GM21576 (cell line): ENCODE data around the gene TIFAB.

ENCODE experiments used
- ATAC-seq: cut with Tn5 transposase; IDR thresholded peaks from one replicate; pipeline ENCODE4 v1.9.1; 2021; ENCODE audit warnings: mild to moderate bottlenecking, moderate library complexity; ENCODE audit not compliant: unreplicated experiment

Gene TIFAB

GRCh38 chr5:135428586-135428985 is 23.6 kb downstream of the TIFAB start:
- ATAC-seq, result no peak

GRCh38 chr5:135426102-135427082 is 25.8 kb downstream of the TIFAB start:
- peak; percentile 87 for ATAC-seq

- ATAC-seq, result no peak
Measured at GRCh38 chr5:135425641-135426040, 26.5 kb downstream of the TIFAB start.

GRCh38 chr5:135423846-135424168 is 28.3 kb downstream of the TIFAB start:
- ATAC-seq, result no peak

- ATAC-seq, result no peak
Measured at GRCh38 chr5:135423146-135423845, 28.9 kb downstream of the TIFAB start.

GRCh38 chr5:135422419-135422818 is 29.7 kb downstream of the TIFAB start:
- ATAC-seq, result no peak

- no peak for ATAC-seq
Measured at GRCh38 chr5:135417083-135417482, 35.1 kb downstream of the TIFAB start.

- no peak for ATAC-seq
Measured at GRCh38 chr5:135405082-135405481, 47.1 kb downstream of the TIFAB start.

GRCh38 chr5:135402031-135402430 is 50.1 kb downstream of the TIFAB start:
- no peak for ATAC-seq

GRCh38 chr5:135400866-135401265 is 51.3 kb downstream of the TIFAB start:
- no peak for ATAC-seq

- ATAC-seq, result no peak
Measured at GRCh38 chr5:135399794-135400542, 52.2 kb downstream of the TIFAB start.

- peak; percentile 80 for ATAC-seq
Measured at GRCh38 chr5:135398855-135399793, 53.0 kb downstream of the TIFAB start, which contains the start of gene MACROH2A1. MACROH2A1 (minus strand) TSS chr5:135399231; CDS start chr5:135389093, 10,138 bp downstream.

GRCh38 chr5:135398160-135398854 is 53.8 kb downstream of the TIFAB start:
- peak; percentile 26 for ATAC-seq
